Osteoblast (primary cell): ENCODE results near the gene TCL1B. TPM values are rescaled to one million over a fixed set of nuclear protein-coding genes. Genes with fewer than 3 reads are reported as not detected.

ENCODE experiments used
- DNase-seq: peaks from one replicate; pipeline ENCODE4 v3.0.0; 2011; ENCODE audit warnings: low spot score, mixed read lengths; ENCODE audit not compliant: insufficient read length; ENCODE audit errors: missing footprints
- H2AFZ ChIP-seq: 2 replicates; pipeline ENCODE4 v1.6.0; 2011; ENCODE audit warnings: mild to moderate bottlenecking, low read length
- H3K27ac ChIP-seq: 2 replicates; pipeline ENCODE4 v1.5.1; 2011; ENCODE audit warnings: mild to moderate bottlenecking, low read depth, low read length, moderate library complexity
- H3K27me3 ChIP-seq: 2 replicates; pipeline ENCODE4 v1.6.0; 2012; ENCODE audit warnings: mild to moderate bottlenecking, control low read depth, inconsistent platforms, low read length, moderate library complexity; ENCODE audit not compliant: insufficient read depth
- H3K36me3 ChIP-seq: 2 replicates; pipeline ENCODE4 v1.5.1; 2011; ENCODE audit warnings: mild to moderate bottlenecking, low read length, control low read depth, moderate library complexity; ENCODE audit not compliant: insufficient read depth
- H3K4me1 ChIP-seq: 2 replicates; pipeline ENCODE4 v1.5.1; 2011; ENCODE audit warnings: mild to moderate bottlenecking, low read length, control low read depth, moderate library complexity; ENCODE audit not compliant: insufficient read depth
- H3K4me2 ChIP-seq: 2 replicates; pipeline ENCODE4 v1.6.0; 2011; ENCODE audit warnings: mild to moderate bottlenecking, low read length; ENCODE audit not compliant: insufficient read depth
- H3K4me3 ChIP-seq: fragments of 200-600 bp; sonication (generic); 3 replicates; pipeline ENCODE4 v1.5.1; 2012; ENCODE audit warnings: mild to moderate bottlenecking, low read length, inconsistent platforms; ENCODE audit not compliant: insufficient read depth
- H3K79me2 ChIP-seq: 2 replicates; pipeline ENCODE4 v1.6.0; 2012; ENCODE audit warnings: mild to moderate bottlenecking, low read length, control low read depth, inconsistent platforms; ENCODE audit not compliant: insufficient read depth
- H3K9me3 ChIP-seq: 2 replicates; pipeline ENCODE4 v1.5.1; 2011; ENCODE audit warnings: low read depth, low read length, control low read depth
- H4K20me1 ChIP-seq: 2 replicates; pipeline ENCODE4 v1.6.0; 2012; ENCODE audit warnings: mild to moderate bottlenecking, low read length, control low read depth; ENCODE audit not compliant: insufficient read depth
- total RNA-seq: library from RNA; depleted of rRNA; stranded (reverse); fragments of >200 nt; gene quantifications from 2 replicates; pipeline ENCODE4 v1.2.3, GENCODE V29; 2012
- TF ChIP-seq, protein P1 (sequence below): IDR thresholded peaks from 2 replicates; pipeline ENCODE4 v1.5.1; 2011; ENCODE audit warnings: mild to moderate bottlenecking, low read depth, low read length, moderate library complexity; ENCODE audit errors: extremely low read depth

TCL1B gene
- total RNA-seq, 1 donor: not detected

DNA sequence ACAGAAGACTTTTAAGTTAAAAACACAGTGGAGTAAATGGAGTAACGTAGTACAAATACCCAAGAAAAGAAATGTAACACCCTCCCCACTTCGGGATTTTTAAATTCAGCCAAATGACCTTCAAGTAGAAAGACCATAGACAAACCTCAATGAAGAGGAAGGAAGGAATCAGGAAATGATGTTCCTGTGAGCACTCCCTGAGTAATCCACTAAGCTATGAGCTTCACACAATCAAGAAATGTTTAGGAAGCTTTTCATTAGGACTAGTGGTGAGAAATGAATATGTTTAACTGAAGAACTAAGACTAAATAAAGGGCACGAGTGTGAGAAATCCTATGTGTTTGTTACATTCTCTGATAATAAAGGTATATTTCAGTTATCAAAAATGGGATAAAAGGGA, 17.6 kb downstream of the TCL1B start:
- Histone ChIP-seq H3K79me2 (no peaks in the 10 kb centered on the region), H3K9me3 (no peaks in the 10 kb centered on the region), H3K4me3 (no peak overlapping the region), H3K4me2 (no peak overlapping the region), H4K20me1 (no peaks in the 10 kb centered on the region), H3K4me1 (no peaks in the 10 kb centered on the region), H3K36me3 (no peaks in the 10 kb centered on the region), H2AFZ (no peak overlapping the region), H3K27ac (no peak overlapping the region), H3K27me3 (no peaks in the 10 kb centered on the region)
- TF ChIP-seq, protein P1, sequence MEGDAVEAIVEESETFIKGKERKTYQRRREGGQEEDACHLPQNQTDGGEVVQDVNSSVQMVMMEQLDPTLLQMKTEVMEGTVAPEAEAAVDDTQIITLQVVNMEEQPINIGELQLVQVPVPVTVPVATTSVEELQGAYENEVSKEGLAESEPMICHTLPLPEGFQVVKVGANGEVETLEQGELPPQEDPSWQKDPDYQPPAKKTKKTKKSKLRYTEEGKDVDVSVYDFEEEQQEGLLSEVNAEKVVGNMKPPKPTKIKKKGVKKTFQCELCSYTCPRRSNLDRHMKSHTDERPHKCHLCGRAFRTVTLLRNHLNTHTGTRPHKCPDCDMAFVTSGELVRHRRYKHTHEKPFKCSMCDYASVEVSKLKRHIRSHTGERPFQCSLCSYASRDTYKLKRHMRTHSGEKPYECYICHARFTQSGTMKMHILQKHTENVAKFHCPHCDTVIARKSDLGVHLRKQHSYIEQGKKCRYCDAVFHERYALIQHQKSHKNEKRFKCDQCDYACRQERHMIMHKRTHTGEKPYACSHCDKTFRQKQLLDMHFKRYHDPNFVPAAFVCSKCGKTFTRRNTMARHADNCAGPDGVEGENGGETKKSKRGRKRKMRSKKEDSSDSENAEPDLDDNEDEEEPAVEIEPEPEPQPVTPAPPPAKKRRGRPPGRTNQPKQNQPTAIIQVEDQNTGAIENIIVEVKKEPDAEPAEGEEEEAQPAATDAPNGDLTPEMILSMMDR: no peak
- DNase-seq: no peak

DNA sequence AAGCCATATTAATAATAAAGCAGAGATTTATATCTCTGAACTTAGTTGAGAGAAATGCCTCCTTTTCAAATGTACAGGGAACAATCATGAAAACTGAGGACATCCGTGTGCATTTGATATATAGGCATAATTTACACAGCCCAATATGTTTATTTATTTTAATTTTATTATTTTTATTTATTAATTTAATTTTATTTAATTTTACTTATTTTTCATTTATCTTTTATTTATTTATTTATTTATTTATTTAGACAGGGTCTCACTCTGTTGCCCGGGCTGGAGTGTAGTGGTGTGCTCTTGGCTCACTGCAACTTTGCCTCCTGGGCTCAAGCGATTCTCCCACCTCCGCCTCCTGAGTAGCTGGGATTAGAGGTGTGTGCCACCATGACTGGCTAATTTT, 19.3 kb downstream of the TCL1B start:
- no peaks in the 10 kb centered on the region for H3K4me1 ChIP-seq
- H2AFZ ChIP-seq: no peak overlapping the region
- H3K4me2 ChIP-seq: no peak overlapping the region
- TF ChIP-seq, protein P1: no peak
- no peaks in the 10 kb centered on the region for H3K9me3 ChIP-seq
- H4K20me1 ChIP-seq: no peaks in the 10 kb centered on the region
- H3K27me3 ChIP-seq: no peaks in the 10 kb centered on the region
- H3K36me3 ChIP-seq: no peaks in the 10 kb centered on the region
- DNase-seq: no peak
- no peak overlapping the region for H3K4me3 ChIP-seq
- H3K79me2 ChIP-seq: no peaks in the 10 kb centered on the region
- H3K27ac ChIP-seq: no peak overlapping the region

DNA sequence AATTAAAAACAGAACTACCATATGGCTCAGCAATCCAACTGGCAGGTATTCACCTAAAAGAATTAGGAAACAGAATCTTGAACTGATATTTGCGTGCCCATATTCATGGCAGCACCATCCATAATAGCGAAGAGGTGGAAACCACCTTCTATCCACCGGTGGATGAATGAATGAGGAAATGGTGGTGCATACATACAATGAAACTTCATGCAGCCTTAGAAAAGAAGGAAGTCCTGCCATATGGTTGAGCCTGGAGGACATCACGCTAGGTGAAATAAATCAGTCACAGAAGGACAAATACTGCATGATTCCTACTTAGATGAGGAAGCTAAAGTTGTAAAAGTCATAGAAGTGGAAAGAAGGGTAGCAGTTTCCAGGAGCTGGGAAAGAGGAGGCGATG, 21.1 kb downstream of the TCL1B start:
- no peaks in the 10 kb centered on the region for H3K4me1 ChIP-seq
- H3K27ac ChIP-seq: no peak overlapping the region

DNA sequence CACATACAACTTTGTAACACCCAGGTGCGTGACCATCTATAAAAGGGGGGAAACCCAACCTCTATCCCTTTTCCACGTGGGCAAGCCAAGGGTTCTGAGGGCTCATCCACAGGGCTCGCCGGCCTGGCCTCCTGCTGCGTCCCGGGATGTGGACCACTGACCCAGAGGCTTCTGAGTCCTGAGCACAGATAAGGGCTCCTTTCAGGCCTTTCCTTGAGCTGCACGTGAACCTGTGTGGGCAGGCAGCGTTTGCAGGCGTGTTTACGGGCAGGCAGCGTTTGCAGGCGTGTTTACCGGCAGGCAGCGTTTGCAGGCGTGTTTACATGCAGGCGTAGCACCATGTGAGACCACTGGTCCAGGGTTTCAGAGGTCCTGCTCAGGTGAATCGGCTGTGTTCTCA, 23.9 kb downstream of the TCL1B start:
- Histone ChIP-seq H3K79me2 (no peaks in the 10 kb centered on the region), H3K4me3 (no peak overlapping the region), H3K9me3 (no peaks in the 10 kb centered on the region), H4K20me1 (no peaks in the 10 kb centered on the region), H2AFZ (no peak overlapping the region), H3K4me1 (no peaks in the 10 kb centered on the region), H3K27ac (no peak overlapping the region), H3K4me2 (no peak overlapping the region), H3K36me3 (no peaks in the 10 kb centered on the region), H3K27me3 (no peaks in the 10 kb centered on the region)
- TF ChIP-seq, protein P1: no peak
- DNase-seq: no peak

More for the DNA sequence above, 21.1 kb downstream of the TCL1B start:
- H3K27me3 ChIP-seq: no peaks in the 10 kb centered on the region
- H2AFZ ChIP-seq: no peak overlapping the region
- H3K4me3 ChIP-seq: no peak overlapping the region
- no peaks in the 10 kb centered on the region for H3K36me3 ChIP-seq
- DNase-seq: no peak
- TF ChIP-seq, protein P1: no peak
- no peak overlapping the region for H3K4me2 ChIP-seq
- no peaks in the 10 kb centered on the region for H4K20me1 ChIP-seq
- no peaks in the 10 kb centered on the region for H3K79me2 ChIP-seq
- no peaks in the 10 kb centered on the region for H3K9me3 ChIP-seq
